NCI-H345 (cell line): ENCODE results near the gene ZNF346.
A peak's percentile ranks its signal among the peaks of the same experiment; 100 is the strongest.

Experiments
- DNase-seq: peaks from one replicate; lab custom pipeline; 2025; lab: John Stamatoyannopoulos, UW

The ZNF346 gene

GRCh38 chr5:177094224-177095087 is 72.0 kb downstream of the ZNF346 start:
- no peak for DNase-seq

- DNase-seq, result no peak
These were observed 72.7 kb downstream of the ZNF346 start for GRCh38 chr5:177095088-177095669.

- no peak for DNase-seq
These were observed 73.9 kb downstream of the ZNF346 start for GRCh38 chr5:177096162-177097015.

GRCh38 chr5:177097016-177097985 is 74.8 kb downstream of the ZNF346 start:
- DNase-seq, result no peak

DNA sequence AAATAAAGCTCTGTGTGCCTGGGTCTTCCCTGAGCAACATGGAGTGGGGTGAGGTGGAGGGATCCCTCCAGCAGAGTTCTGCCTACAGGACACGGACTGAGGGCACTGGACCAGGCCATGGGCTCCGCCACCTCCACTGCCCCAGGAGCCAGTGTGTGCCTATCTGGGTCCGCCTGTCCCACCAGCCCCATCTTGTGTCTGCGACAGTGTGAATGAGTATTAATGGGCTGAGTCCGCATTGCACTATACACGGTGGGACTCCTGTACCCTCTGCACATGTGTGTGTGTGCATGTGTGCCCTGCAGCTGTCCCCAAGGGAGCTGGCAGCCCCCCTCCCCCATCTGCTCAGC is 75.6 kb downstream of the ZNF346 start:
- DNase-seq, result no peak

GRCh38 chr5:177098470-177099141 is 76.1 kb downstream of the ZNF346 start:
- DNase-seq, result no peak

GRCh38 chr5:177099422-177100093 is 77.1 kb downstream of the ZNF346 start:
- peak; percentile 88 for DNase-seq

DNA sequence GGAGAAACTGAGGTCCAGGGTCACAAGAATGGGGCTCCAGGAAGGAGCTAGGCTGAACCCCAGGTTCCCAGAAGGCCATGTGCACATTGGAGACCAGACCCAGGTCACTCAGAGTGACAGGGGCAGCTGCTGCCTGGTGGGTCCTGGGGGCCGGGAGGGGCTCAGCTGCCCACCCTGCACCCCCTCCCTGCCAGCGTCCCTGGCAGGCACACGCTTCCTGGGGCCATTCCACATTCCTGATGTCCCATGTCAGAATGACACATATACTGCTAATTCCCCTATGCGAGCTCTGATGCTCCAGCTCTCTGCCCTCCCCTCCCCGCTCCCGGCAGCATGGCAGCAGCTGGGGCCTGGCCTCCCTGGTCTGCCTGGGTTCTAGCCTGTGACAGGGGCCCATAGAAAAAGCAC is 78.2 kb downstream of the ZNF346 start:
- DNase-seq, result no peak

- DNase-seq, result no peak
These were observed 81.2 kb downstream of the ZNF346 start for GRCh38 chr5:177103523-177104253.

DNA sequence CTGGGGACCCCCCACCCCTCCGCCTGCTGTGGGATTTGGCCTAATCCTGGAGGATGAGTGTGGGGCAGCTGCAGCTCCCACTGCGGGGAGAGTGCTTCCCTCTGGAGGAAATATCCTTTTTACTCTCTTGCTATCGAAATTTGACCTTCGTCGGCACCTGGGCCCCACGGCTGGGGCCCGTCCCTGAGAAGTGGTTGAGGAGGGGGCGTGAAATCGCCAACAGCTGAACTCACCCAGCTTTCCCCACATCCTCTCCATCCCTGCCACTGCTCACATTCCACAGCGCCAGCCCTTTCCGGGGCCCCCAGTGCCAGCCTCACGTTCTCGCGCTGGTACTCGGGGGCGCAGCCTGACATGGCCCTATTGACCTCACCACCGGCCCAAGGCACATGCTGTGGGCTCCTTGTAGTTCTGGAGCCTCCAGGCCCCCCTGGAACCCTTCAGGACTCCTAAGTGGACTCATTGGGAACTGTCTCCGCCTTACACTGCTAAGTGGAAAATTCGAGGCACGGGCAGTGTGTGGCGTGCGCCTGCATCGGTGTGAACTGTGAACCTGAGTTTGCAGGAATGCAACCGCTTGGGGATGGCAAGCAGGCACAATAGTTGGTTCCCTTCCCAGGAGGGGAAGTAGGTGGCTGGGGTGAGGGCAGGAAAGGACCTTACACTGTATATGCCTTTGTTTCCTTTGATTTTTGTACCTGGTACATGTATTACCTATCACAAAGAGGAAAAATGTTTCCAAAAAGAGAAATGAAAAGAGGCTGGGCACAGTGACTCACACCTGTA is 83.4 kb downstream of the ZNF346 start:
- DNase-seq, result no peak

GRCh38 chr5:177107159-177107558 is 84.7 kb downstream of the ZNF346 start:
- DNase-seq, result no peak

- DNase-seq, result no peak
These were observed 87.3 kb downstream of the ZNF346 start for GRCh38 chr5:177109810-177110209.

- DNase-seq, result peak; percentile 68
These were observed 89.4 kb downstream of the ZNF346 start for GRCh38 chr5:177111720-177112394.

GRCh38 chr5:177112589-177113220 is 90.2 kb downstream of the ZNF346 start:
- DNase-seq, result no peak

GRCh38 chr5:177113566-177114424 is 91.3 kb downstream of the ZNF346 start:
- peak; percentile 77 for DNase-seq

GRCh38 chr5:177116631-177117373 is 94.3 kb downstream of the ZNF346 start:
- DNase-seq, result no peak
